Activated CD4-positive, alpha-beta memory T cell treated with anti-CD3 and anti-CD28 coated beads for 36 hours (primary cell): ENCODE data around the gene PDE4D. TPM values are rescaled to one million over a fixed set of nuclear protein-coding genes. Genes with fewer than 3 reads are reported as not detected.

ENCODE experiments used
- CTCF ChIA-PET: fragments of 350-600 bp; sonication (Branson Sonifier 250); formaldehyde crosslinking; loops from one replicate; lab custom pipeline; 2021; ENCODE audit warnings: antibody characterized with exemption, inconsistent platforms; lab: Charles Lee
- POLR2A ChIA-PET: fragments of 350-600 bp; sonication (Branson Sonifier 250); formaldehyde crosslinking; loops from one replicate; lab custom pipeline; 2021; ENCODE audit warnings: antibody characterized with exemption; lab: Charles Lee
- DNase-seq: peaks from one replicate; pipeline ENCODE4 v3.0.0-alpha.2; 2020
- H3K27ac Mint-ChIP-seq: one replicate; pipeline ENCODE4 v1.8.0; 2021; ENCODE audit warnings: mixed read lengths
- H3K27me3 Mint-ChIP-seq: one replicate; pipeline ENCODE4 v1.8.0; 2021; ENCODE audit warnings: mixed read lengths
- H3K36me3 Mint-ChIP-seq: one replicate; pipeline ENCODE4 v1.8.0; 2021; ENCODE audit warnings: mixed read lengths
- H3K4me1 Mint-ChIP-seq: one replicate; pipeline ENCODE4 v1.8.0; 2021; ENCODE audit warnings: low read depth, mixed read lengths
- H3K4me3 Mint-ChIP-seq: one replicate; pipeline ENCODE4 v1.8.0; 2021; ENCODE audit warnings: mild to moderate bottlenecking, mixed read lengths
- H3K9me3 Mint-ChIP-seq: one replicate; pipeline ENCODE4 v1.8.0; 2021; ENCODE audit warnings: mixed read lengths
- intact Hi-C: fragments of 100-400 bp; cut with micrococcal nuclease; formaldehyde crosslinking; loops from one replicate; pipeline ENCODE4 v1.15.1; 2023
- total RNA-seq, 2 experiments: library from RNA; stranded (reverse); gene quantifications; one replicate each; pipeline ENCODE4 v1.2.3, GENCODE V29; 2021

The PDE4D gene
- total RNA-seq, 2 experiments from 2014 or later: 49.3 to 50.8 TPM

- CTCF ChIA-PET: no interaction called here
- DNase-seq: no peak
- POLR2A ChIA-PET: no interaction called here
- Mint-ChIP-seq H3K4me1 (no peaks in the 10 kb centered on the region), H3K27me3 (no peaks in the 10 kb centered on the region), H3K27ac (no peak overlapping the region), H3K9me3 (no peaks in the 10 kb centered on the region), H3K4me3 (no peak overlapping the region), H3K36me3 (no peaks in the 10 kb centered on the region)
- intact Hi-C loops: no loop called here
These were observed 322.5 kb downstream of the PDE4D start for GRCh38 chr5:59571067-59571466.

- intact Hi-C loops: no loop called here
- CTCF ChIA-PET: no interaction called here
These were observed 323.8 kb downstream of the PDE4D start for GRCh38 chr5:59569608-59570334.

DNA sequence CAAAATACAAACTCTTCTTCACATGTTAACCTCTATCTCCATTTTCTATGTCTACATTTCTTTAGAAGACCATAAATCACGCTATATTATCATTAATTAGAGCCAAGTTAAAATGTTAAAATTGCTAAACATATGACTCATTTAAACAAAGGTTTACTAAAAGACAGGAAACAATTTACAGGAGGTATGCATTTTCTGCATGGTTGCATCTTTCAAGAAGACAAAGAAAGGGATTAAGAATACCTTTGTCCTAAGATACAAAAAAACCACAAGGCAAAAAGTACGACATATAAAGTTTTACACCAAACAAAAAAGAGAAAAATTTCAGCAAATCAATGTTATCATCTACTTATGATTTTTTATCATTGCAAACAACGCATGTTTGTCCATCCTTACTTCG lies 324.4 kb downstream of the PDE4D start:
- intact Hi-C loops: no loop called here
- POLR2A ChIA-PET: no interaction called here
- DNase-seq: no peak
- Mint-ChIP-seq H3K36me3 (no peaks in the 10 kb centered on the region), H3K27ac (no peak overlapping the region), H3K9me3 (no peaks in the 10 kb centered on the region), H3K4me1 (no peaks in the 10 kb centered on the region), H3K27me3 (no peaks in the 10 kb centered on the region), H3K4me3 (no peak overlapping the region)
- CTCF ChIA-PET: no interaction called here

More at GRCh38 chr5:59569608-59570334, 323.8 kb downstream of the PDE4D start:
- Mint-ChIP-seq H3K4me1 (no peaks in the 10 kb centered on the region), H3K27ac (no peak overlapping the region), H3K27me3 (no peaks in the 10 kb centered on the region), H3K36me3 (no peaks in the 10 kb centered on the region), H3K9me3 (no peaks in the 10 kb centered on the region), H3K4me3 (no peak overlapping the region)
- POLR2A ChIA-PET: no interaction called here
- DNase-seq: no peak

DNA sequence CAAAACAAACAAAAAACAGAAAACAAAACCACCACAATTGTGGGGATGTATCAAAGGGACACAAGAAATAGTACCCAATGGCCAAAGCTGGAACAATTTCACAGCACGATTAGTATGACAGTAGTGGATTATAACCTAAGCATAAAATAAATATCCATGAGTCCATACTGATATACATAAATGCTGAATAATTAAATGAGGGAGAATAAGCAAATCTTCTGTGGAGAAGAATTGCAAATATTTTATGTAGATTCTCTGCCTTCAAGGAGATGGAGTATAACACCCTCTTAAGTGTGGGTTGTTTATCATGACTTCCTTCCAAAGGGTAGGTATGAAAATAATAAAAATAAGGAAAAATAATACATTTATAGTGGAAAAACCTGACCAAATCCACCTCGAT lies 325.4 kb downstream of the PDE4D start:
- Mint-ChIP-seq H3K27me3 (no peaks in the 10 kb centered on the region), H3K27ac (no peak overlapping the region), H3K4me3 (no peak overlapping the region), H3K36me3 (no peaks in the 10 kb centered on the region), H3K4me1 (no peaks in the 10 kb centered on the region), H3K9me3 (no peaks in the 10 kb centered on the region)
- ChIA-PET CTCF (no interaction called here), POLR2A (no interaction called here)
- no peak for DNase-seq
- intact Hi-C loops: no loop called here

DNA sequence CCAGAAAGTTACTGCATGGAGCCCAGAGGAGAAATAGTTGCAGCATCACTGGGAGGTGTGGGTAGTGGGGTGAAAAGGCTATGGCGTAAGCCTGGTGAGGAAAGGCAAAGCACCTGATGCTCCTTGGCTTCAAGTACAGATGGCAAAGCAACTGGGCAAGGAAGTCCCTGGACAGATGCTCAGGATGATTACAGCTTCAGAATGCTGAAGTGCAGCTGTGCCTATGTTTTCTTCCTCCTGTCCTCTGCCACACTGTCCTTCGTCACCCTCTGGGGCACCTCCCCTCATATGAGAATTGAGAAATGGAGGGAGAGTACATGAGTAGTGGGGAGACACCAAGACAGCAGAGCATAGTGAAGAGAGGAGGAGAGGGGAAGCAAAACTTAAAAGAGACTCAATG lies 328.0 kb downstream of the PDE4D start:
- ChIA-PET CTCF (no interaction called here), POLR2A (no interaction called here)
- Mint-ChIP-seq H3K27ac (no peak overlapping the region), H3K4me3 (no peak overlapping the region), H3K27me3 (no peaks in the 10 kb centered on the region), H3K4me1 (peaks cover 4% of the 10 kb centered on the region), H3K9me3 (no peaks in the 10 kb centered on the region), H3K36me3 (no peaks in the 10 kb centered on the region)
- no peak for DNase-seq
- intact Hi-C loops: no loop called here

DNA sequence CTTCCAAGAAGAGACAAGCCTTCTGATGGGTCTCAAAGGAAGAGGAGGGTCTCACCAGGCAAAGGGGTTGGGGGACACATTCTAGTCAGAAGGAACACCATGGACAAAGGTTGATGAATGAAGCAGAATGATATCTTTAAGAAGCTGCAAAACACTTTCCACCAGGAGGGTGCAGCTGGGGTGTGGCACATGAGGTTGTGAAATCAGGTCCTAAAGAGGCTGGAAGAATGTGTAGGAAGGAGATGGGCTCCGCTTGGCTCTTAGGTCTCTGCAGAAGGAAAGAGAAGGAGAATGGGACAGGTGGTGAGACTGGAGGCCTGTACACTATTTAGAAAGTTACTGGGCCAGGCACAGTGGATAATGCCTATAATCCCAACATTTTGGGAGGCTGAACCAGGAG lies 328.6 kb downstream of the PDE4D start:
- H3K4me1 Mint-ChIP-seq: peaks cover 4% of the 10 kb centered on the region
- no peak for DNase-seq
- H3K9me3 Mint-ChIP-seq: no peaks in the 10 kb centered on the region
- H3K36me3 Mint-ChIP-seq: no peaks in the 10 kb centered on the region
- intact Hi-C loops: no loop called here
- no peak overlapping the region for H3K4me3 Mint-ChIP-seq
- ChIA-PET POLR2A (no interaction called here), CTCF (no interaction called here)
- H3K27ac Mint-ChIP-seq: no peak overlapping the region
- H3K27me3 Mint-ChIP-seq: no peaks in the 10 kb centered on the region

DNA sequence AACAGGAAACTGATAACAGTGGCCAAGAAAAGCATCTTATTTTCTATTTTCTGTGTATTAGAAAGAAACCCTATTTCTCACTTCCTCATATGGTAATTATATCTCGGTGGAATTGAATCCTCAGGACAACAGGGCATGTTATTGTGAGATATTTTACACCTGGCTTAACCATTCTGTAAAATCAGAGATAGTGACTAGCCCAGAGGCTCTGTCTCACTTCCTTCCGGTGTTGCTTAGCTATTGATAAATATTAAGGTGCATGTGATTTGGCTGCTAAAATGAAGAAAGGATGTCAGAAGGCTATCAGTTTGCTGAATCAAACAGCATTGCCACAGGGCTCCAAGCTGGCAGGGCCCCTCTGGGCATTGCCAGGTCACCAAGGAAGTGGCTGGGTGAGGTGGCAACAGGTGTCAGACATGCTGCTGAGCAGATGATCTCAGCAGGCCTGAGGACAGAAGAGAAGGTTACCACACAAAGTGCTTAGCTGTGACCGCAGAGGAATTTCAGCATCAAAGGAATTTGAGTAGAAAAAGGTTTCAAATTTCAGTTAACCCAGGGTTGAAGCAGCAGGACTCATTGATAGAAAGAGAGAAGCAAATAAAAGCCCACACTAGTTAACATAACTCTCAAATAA lies 330.7 kb downstream of the PDE4D start:
- POLR2A ChIA-PET: no interaction called here
- H3K9me3 Mint-ChIP-seq: no peaks in the 10 kb centered on the region

GRCh38 chr5:59560553-59560952 lies 333.0 kb downstream of the PDE4D start:
- Mint-ChIP-seq H3K4me1 (peaks cover 4% of the 10 kb centered on the region), H3K9me3 (no peaks in the 10 kb centered on the region), H3K4me3 (no peak overlapping the region), H3K27ac (no peak overlapping the region), H3K36me3 (no peaks in the 10 kb centered on the region), H3K27me3 (no peaks in the 10 kb centered on the region)
- no peak for DNase-seq
- CTCF ChIA-PET: no interaction called here
- intact Hi-C loops: no loop called here
- POLR2A ChIA-PET: no interaction called here

More for the DNA sequence above, 330.7 kb downstream of the PDE4D start:
- H3K4me1 Mint-ChIP-seq: peaks cover 4% of the 10 kb centered on the region
- DNase-seq: no peak
- intact Hi-C loops: no loop called here
- no peak overlapping the region for H3K4me3 Mint-ChIP-seq
- no peak overlapping the region for H3K27ac Mint-ChIP-seq
- no peaks in the 10 kb centered on the region for H3K36me3 Mint-ChIP-seq
- no peaks in the 10 kb centered on the region for H3K27me3 Mint-ChIP-seq
- CTCF ChIA-PET: no interaction called here

DNA sequence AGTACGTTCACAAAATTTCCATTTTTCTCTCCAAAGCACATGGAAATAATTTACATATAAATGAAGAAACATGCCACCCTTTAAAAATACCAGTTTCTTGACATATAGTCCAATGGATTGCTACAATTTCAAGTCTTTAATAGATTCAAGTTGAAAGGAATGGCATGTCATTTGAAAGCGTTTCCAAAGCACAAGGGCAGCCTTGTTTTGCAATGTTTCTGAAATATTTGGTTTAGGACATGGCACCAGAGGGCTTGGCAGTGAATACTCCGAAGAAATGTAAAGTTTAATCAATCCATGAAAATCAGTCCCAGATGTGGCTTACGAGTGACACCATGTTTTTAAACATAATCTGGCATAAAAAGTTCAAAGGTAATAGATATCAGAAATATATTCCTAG lies 333.7 kb downstream of the PDE4D start:
- no peak overlapping the region for H3K4me3 Mint-ChIP-seq
- no peak overlapping the region for H3K27ac Mint-ChIP-seq
- intact Hi-C loops: no loop called here
- H3K36me3 Mint-ChIP-seq: no peaks in the 10 kb centered on the region
- CTCF ChIA-PET: no interaction called here
- peaks cover 4% of the 10 kb centered on the region for H3K4me1 Mint-ChIP-seq
- H3K27me3 Mint-ChIP-seq: no peaks in the 10 kb centered on the region
- no peaks in the 10 kb centered on the region for H3K9me3 Mint-ChIP-seq
- POLR2A ChIA-PET: no interaction called here
- no peak for DNase-seq

DNA sequence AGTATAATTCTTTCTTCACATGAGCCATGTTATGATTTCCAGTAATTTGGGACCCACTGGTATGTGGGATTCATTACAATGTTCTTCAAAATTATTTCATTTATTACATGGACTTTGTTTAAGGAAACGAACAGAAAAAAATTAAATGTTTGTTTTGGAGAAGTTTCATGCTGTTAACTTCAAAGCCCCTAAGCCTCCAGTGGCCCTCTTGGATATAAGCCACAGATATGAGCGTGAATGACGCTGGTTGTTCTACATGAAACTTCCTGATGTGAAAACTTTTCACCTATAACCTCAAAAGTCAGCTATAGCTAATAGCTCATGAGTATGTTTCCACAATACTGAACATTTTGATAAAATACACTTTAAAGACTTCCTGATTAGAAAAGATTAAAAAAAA lies 334.2 kb downstream of the PDE4D start:
- no peaks in the 10 kb centered on the region for H3K27me3 Mint-ChIP-seq
- H3K9me3 Mint-ChIP-seq: no peaks in the 10 kb centered on the region
- no peak for DNase-seq
- CTCF ChIA-PET: no interaction called here
- intact Hi-C loops: no loop called here
- H3K4me3 Mint-ChIP-seq: no peak overlapping the region
- H3K27ac Mint-ChIP-seq: no peak overlapping the region
- H3K4me1 Mint-ChIP-seq: peaks cover 4% of the 10 kb centered on the region
- POLR2A ChIA-PET: no interaction called here
- H3K36me3 Mint-ChIP-seq: no peaks in the 10 kb centered on the region

DNA sequence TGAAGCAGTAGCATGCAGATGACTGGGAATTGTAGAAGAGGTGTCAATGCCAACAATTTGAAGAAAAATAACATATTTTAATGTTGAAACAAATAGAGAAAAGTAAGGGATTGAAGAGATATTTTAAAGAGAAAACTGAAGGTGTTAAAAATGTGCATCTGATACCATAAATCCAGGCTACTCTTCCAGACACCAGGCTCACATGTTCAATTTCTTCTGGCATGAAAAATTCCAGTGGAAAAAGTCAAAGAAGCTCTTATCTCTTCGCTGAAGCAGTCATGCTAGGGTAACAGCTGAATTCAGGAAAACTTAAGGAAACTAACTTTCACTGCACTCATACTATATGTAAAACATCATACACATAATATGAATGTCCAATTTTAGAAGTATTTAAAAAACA lies 335.0 kb downstream of the PDE4D start:
- intact Hi-C loops: no loop called here
- no peak for DNase-seq
- ChIA-PET POLR2A (no interaction called here), CTCF (no interaction called here)
- Mint-ChIP-seq H3K27ac (no peak overlapping the region), H3K4me1 (peaks cover 4% of the 10 kb centered on the region), H3K27me3 (no peaks in the 10 kb centered on the region), H3K4me3 (no peak overlapping the region), H3K36me3 (no peaks in the 10 kb centered on the region), H3K9me3 (no peaks in the 10 kb centered on the region)

GRCh38 chr5:59557572-59557971 lies 336.0 kb downstream of the PDE4D start:
- CTCF ChIA-PET: no interaction called here
- intact Hi-C loops: no loop called here
- POLR2A ChIA-PET: no interaction called here
- H3K9me3 Mint-ChIP-seq: no peaks in the 10 kb centered on the region
- no peak for DNase-seq
- no peaks in the 10 kb centered on the region for H3K4me1 Mint-ChIP-seq
- H3K27me3 Mint-ChIP-seq: no peaks in the 10 kb centered on the region
- H3K36me3 Mint-ChIP-seq: no peaks in the 10 kb centered on the region
- no peak overlapping the region for H3K27ac Mint-ChIP-seq
- H3K4me3 Mint-ChIP-seq: no peak overlapping the region

DNA sequence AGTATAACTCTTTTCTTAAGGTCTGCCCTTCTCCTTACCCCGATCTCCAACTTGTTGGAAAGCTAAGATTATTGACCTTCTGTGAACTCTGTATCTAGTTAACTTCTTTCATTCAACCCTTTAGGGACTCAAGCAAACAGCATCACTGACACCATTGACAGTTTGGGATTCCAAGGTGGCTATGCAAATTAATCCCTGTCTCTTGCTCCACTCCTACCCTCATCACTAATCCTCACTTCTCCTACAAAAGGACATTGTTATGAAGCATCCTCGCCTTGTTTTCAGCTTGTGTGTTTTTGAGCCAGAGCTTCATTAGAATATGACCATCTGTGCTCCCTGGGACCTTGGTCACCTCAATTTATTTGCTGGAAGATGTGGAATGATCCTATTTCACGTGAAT lies 337.9 kb downstream of the PDE4D start:
- DNase-seq: no peak
- no peak overlapping the region for H3K27ac Mint-ChIP-seq
- ChIA-PET CTCF (no interaction called here), POLR2A (no interaction called here)
- H3K36me3 Mint-ChIP-seq: no peaks in the 10 kb centered on the region
- no peaks in the 10 kb centered on the region for H3K4me1 Mint-ChIP-seq
- H3K9me3 Mint-ChIP-seq: no peaks in the 10 kb centered on the region
- intact Hi-C loops: no loop called here
- no peak overlapping the region for H3K4me3 Mint-ChIP-seq
- no peaks in the 10 kb centered on the region for H3K27me3 Mint-ChIP-seq
